K562 (cell line): ENCODE results near the gene SHISA7. TPM values are rescaled to one million over a fixed set of nuclear protein-coding genes. Genes with fewer than 3 reads are reported as not detected.

Experiments used
- BRF1 ChIP-seq: IDR thresholded peaks from 3 replicates; pipeline ENCODE4 v1.6.1; 2011; ENCODE audit warnings: borderline replicate concordance, mild to moderate bottlenecking; ENCODE audit not compliant: insufficient read length; ENCODE audit errors: extremely low read depth
- CBFA2T2 ChIP-seq: fragments of 450-650 bp; conservative IDR thresholded peaks from 2 replicates; pipeline ENCODE4 v1.6.1; 2017; ENCODE audit warnings: mild to moderate bottlenecking
- DACH1 ChIP-seq: fragments of 450-650 bp; IDR thresholded peaks from 2 replicates; pipeline ENCODE4 v1.6.1; 2018; ENCODE audit not compliant: partially characterized antibody
- ELF1 ChIP-seq: fragments of 200-800 bp; sonication (Bioruptor generic); IDR thresholded peaks from 2 replicates; pipeline ENCODE4 v1.6.1; 2016; ENCODE audit warnings: missing genetic modification characterization, missing compliant biosample characterization
- HDAC1 ChIP-seq, 2 experiments: fragments of 450-650 bp; IDR thresholded peaks; 2 replicates each; pipeline ENCODE4 v1.6.1; 2016 to 2017; ENCODE audit warnings: inconsistent platforms in 1 of 2, mild to moderate bottlenecking in 1 of 2, moderate library complexity in 1 of 2
- HNRNPLL ChIP-seq: fragments of 200-400 bp; formaldehyde crosslinking; IDR thresholded peaks from 2 replicates; pipeline ENCODE4 v1.6.1; 2017; ENCODE audit warnings: low read length, low read depth, mild to moderate bottlenecking; ENCODE audit not compliant: poor library complexity, severe bottlenecking
- PHB ChIP-seq: fragments of 250-450 bp; sonication (Bioruptor Pico); IDR thresholded peaks from 2 replicates; pipeline ENCODE4 v1.5.0; 2021
- SMAD2 ChIP-seq: fragments of 150-350 bp; IDR thresholded peaks from 2 replicates; pipeline ENCODE4 v1.6.1; 2014; ENCODE audit warnings: low read depth, mild to moderate bottlenecking, low read length
- TCFL5 ChIP-seq: fragments of 250-450 bp; sonication (Bioruptor Pico); conservative IDR thresholded peaks from 2 replicates; pipeline ENCODE4 v1.6.1; 2021; ENCODE audit warnings: mild to moderate bottlenecking, moderate library complexity, matching md5 sums
- polyA plus RNA-seq, 8 experiments: library from polyadenylated mRNA; depleted of rRNA in 4 of 8; stranded (reverse) in 5 of 8; unstranded in 3 of 8; fragments of >200 nt; fragmentation: Nextera tagmentation in 2 of 8; fragmentation: Illumina TruSeq in 1 of 8; extraction: Ambion mirVana in 2 of 8; extraction: Trizol in 1 of 8; gene quantifications; 2 replicates each; pipeline versions ENCODE4 v1.2.1 to v1.2.3, GENCODE V29; 2011 to 2014; ENCODE audit warnings: inconsistent platforms in 1 of 8, missing spikeins in 1 of 8
- total RNA-seq, 7 experiments: library from RNA; depleted of rRNA in 6 of 7; stranded (reverse); fragments of >200 nt in 6 of 7; fragmentation: Illumina TruSeq in 2 of 7; extraction: Trizol in 2 of 7; gene quantifications; 2 replicates each; pipeline versions ENCODE4 v1.2.1 to v1.2.3, GENCODE V29; 2011 to 2021; ENCODE audit warnings: low replicate concordance in 1 of 7
- TF ChIP-seq, protein P1 (sequence below): fragments of 450-650 bp; IDR thresholded peaks from 2 replicates; pipeline ENCODE4 v1.7.0; 2016; ENCODE audit warnings: borderline replicate concordance
- TF ChIP-seq, protein P2 (sequence below): fragments of 250-450 bp; sonication (Bioruptor Pico); IDR thresholded peaks from 2 replicates; pipeline ENCODE4 v1.8.0; 2021; ENCODE audit warnings: moderate library complexity, mild to moderate bottlenecking, inconsistent platforms
- TF ChIP-seq, protein P3 (sequence below): sonication (generic); formaldehyde crosslinking; IDR thresholded peaks from 2 replicates; pipeline ENCODE4 v1.8.1; 2023; ENCODE audit warnings: mild to moderate bottlenecking, missing genetic modification reagents
- TF ChIP-seq, protein P4 (sequence below): fragments of 250-450 bp; sonication (Bioruptor Pico); IDR thresholded peaks from 2 replicates; pipeline ENCODE4 v1.4.0; 2020

Gene SHISA7
- total and polyA plus RNA-seq, 9 of the 15 experiments (the other 6 are each of a cell fraction or from before 2014, with no cell fraction given) = 0.01 to 0.40 (median 0.07) TPM

DNA sequence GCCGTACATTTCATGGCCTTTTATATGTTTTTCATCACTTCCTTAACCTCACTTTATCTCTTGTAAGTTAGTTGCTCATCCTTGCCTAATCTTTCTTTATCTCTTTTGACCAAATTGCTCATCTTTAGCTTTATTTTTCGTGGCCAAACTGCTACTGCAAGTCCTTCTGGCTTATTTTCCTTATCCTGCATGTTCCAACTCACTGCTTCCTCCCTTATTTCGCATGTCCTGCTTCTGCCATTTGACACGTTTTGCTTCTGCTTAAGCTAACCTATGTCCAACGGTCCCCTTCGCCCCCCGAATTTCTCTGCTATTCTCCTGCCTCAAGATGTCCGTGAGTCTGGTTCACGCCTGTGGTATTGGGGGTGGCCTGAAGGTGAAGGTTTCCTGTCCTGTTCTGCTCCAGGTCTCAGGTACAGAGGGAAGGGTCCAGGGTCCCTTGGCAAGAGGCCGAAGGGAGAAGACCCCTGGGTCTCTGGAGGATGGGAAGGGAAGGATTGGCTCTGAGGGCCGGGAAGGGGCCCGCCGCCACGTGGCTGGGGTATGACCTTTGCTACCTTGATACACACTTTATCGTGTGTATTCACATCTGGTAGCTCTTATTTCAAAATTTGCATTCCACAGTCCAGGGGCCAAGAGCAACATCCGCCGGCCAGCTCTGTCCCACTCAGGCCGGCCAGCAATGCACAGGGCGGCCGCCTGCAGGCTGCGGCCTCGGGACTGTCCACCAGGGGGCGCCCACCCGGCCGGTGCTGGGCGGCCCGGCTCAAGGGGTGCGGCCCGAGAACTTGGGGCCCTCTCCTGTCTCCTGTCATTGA lies 24.3 kb upstream of the SHISA7 start (continued):
- TF ChIP-seq TCFL5 (no peak), SMAD2 (no peak), CBFA2T2 (peak; percentile 89), HDAC1 (IDR thresholded peaks at IDR 0.05) (peak in 1 of 2 experiments; percentile 93; a peak in 2 of 4 replicates), BRF1 (no peak), PHB (CRISPR knock-in tag) (no peak), DACH1 (no peak), ELF1 (tag) (no peak; the same call in 1 of the 2 replicates), HNRNPLL (no peak)
- TF ChIP-seq, protein P1, sequence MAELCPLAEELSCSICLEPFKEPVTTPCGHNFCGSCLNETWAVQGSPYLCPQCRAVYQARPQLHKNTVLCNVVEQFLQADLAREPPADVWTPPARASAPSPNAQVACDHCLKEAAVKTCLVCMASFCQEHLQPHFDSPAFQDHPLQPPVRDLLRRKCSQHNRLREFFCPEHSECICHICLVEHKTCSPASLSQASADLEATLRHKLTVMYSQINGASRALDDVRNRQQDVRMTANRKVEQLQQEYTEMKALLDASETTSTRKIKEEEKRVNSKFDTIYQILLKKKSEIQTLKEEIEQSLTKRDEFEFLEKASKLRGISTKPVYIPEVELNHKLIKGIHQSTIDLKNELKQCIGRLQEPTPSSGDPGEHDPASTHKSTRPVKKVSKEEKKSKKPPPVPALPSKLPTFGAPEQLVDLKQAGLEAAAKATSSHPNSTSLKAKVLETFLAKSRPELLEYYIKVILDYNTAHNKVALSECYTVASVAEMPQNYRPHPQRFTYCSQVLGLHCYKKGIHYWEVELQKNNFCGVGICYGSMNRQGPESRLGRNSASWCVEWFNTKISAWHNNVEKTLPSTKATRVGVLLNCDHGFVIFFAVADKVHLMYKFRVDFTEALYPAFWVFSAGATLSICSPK = no peak
- TF ChIP-seq, protein P2, sequence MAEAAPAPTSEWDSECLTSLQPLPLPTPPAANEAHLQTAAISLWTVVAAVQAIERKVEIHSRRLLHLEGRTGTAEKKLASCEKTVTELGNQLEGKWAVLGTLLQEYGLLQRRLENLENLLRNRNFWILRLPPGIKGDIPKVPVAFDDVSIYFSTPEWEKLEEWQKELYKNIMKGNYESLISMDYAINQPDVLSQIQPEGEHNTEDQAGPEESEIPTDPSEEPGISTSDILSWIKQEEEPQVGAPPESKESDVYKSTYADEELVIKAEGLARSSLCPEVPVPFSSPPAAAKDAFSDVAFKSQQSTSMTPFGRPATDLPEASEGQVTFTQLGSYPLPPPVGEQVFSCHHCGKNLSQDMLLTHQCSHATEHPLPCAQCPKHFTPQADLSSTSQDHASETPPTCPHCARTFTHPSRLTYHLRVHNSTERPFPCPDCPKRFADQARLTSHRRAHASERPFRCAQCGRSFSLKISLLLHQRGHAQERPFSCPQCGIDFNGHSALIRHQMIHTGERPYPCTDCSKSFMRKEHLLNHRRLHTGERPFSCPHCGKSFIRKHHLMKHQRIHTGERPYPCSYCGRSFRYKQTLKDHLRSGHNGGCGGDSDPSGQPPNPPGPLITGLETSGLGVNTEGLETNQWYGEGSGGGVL (CRISPR knock-in tag) = no peak
- TF ChIP-seq, protein P3, sequence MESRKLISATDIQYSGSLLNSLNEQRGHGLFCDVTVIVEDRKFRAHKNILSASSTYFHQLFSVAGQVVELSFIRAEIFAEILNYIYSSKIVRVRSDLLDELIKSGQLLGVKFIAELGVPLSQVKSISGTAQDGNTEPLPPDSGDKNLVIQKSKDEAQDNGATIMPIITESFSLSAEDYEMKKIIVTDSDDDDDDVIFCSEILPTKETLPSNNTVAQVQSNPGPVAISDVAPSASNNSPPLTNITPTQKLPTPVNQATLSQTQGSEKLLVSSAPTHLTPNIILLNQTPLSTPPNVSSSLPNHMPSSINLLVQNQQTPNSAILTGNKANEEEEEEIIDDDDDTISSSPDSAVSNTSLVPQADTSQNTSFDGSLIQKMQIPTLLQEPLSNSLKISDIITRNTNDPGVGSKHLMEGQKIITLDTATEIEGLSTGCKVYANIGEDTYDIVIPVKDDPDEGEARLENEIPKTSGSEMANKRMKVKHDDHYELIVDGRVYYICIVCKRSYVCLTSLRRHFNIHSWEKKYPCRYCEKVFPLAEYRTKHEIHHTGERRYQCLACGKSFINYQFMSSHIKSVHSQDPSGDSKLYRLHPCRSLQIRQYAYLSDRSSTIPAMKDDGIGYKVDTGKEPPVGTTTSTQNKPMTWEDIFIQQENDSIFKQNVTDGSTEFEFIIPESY (CRISPR knock-in tag) = peak; percentile 42; the same call in 1 of the 2 replicates
- TF ChIP-seq, protein P4, sequence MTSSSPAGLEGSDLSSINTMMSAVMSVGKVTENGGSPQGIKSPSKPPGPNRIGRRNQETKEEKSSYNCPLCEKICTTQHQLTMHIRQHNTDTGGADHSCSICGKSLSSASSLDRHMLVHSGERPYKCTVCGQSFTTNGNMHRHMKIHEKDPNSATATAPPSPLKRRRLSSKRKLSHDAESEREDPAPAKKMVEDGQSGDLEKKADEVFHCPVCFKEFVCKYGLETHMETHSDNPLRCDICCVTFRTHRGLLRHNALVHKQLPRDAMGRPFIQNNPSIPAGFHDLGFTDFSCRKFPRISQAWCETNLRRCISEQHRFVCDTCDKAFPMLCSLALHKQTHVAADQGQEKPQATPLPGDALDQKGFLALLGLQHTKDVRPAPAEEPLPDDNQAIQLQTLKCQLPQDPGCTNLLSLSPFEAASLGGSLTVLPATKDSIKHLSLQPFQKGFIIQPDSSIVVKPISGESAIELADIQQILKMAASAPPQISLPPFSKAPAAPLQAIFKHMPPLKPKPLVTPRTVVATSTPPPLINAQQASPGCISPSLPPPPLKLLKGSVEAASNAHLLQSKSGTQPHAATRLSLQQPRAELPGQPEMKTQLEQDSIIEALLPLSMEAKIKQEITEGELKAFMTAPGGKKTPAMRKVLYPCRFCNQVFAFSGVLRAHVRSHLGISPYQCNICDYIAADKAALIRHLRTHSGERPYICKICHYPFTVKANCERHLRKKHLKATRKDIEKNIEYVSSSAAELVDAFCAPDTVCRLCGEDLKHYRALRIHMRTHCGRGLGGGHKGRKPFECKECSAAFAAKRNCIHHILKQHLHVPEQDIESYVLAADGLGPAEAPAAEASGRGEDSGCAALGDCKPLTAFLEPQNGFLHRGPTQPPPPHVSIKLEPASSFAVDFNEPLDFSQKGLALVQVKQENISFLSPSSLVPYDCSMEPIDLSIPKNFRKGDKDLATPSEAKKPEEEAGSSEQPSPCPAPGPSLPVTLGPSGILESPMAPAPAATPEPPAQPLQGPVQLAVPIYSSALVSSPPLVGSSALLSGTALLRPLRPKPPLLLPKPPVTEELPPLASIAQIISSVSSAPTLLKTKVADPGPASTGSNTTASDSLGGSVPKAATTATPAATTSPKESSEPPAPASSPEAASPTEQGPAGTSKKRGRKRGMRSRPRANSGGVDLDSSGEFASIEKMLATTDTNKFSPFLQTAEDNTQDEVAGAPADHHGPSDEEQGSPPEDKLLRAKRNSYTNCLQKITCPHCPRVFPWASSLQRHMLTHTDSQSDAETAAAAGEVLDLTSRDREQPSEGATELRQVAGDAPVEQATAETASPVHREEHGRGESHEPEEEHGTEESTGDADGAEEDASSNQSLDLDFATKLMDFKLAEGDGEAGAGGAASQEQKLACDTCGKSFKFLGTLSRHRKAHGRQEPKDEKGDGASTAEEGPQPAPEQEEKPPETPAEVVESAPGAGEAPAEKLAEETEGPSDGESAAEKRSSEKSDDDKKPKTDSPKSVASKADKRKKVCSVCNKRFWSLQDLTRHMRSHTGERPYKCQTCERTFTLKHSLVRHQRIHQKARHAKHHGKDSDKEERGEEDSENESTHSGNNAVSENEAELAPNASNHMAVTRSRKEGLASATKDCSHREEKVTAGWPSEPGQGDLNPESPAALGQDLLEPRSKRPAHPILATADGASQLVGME (CRISPR knock-in tag) = no peak
